ENCODE data around the gene MMP11.

Gene MMP11

DNA sequence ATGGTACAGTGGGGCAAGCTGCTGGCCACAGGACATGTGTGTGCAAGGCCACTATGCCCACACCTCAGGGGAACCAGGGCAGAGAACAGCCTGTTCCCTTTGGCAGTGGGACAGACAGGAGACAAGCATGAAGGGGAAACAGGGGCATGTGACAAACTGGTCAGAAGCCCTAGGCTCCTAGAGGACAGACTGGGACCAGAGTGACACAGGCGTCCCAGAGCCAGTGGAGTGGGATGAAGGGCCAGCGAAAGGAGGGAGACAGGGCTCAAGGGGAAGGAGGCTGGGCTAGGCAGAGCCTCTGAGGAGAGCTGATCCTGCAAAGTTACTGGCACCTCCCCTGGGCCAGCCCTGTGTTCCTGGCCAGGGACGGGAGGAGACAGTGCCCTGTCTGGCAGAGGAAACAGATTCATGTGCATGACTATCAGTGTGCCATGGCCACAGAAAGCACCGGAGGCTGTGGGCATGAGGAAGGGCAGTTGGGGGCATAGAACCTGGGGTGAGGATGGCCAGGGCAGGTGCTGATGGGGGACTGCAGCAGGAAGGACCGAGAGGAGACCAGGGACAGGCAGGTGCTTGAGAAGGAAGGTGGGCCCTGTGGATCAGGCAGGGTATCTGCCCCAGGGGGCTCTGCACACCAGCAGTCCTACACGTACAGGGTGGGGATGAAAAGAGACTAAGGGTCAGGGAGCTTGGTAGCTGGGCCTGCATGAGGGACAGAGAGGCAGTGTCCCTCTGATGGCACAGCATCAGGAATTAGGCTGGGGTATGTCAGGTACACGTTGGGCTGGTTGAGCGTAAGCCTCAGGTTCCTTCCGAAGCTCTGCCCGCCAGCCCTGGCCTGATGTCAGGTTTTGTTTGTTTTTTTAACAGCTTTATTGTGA is 56.4 kb downstream of the MMP11 start:
- H3K4me3 ChIP-seq (ENCODE audit: low read depth, low read length), result no peak overlapping the region
- DNase-seq (ENCODE audit: low read depth), result no peak
- TF ChIP-seq, protein P1, sequence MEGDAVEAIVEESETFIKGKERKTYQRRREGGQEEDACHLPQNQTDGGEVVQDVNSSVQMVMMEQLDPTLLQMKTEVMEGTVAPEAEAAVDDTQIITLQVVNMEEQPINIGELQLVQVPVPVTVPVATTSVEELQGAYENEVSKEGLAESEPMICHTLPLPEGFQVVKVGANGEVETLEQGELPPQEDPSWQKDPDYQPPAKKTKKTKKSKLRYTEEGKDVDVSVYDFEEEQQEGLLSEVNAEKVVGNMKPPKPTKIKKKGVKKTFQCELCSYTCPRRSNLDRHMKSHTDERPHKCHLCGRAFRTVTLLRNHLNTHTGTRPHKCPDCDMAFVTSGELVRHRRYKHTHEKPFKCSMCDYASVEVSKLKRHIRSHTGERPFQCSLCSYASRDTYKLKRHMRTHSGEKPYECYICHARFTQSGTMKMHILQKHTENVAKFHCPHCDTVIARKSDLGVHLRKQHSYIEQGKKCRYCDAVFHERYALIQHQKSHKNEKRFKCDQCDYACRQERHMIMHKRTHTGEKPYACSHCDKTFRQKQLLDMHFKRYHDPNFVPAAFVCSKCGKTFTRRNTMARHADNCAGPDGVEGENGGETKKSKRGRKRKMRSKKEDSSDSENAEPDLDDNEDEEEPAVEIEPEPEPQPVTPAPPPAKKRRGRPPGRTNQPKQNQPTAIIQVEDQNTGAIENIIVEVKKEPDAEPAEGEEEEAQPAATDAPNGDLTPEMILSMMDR (IDR thresholded peaks at IDR 0.05; ENCODE audit: control insufficient read depth, extremely low read depth, insufficient read depth), result no peak

DNA sequence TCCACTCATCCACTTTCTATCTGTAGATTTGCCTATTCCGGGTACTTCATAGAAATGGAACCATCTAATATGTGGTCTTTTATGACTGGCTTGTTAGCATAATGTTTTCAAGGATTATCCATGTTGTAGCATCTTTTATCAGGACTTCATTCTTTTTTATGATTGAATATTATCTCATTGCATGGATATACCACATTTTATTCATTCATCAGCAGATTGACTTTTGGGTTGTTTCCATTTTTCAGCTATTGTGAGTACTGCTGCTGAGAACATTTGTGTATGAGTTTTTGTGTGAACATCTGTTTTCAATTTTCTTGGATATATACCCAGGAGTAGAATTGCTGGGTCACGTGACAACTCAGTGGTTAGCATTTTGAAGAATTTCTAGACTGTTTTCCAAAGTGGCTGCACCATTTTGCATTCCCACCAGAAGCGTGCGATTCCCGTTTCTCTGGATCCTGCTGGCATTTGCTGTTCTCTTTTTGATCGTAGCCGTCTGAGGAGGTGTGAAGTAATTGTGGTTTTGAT is 57.3 kb downstream of the MMP11 start:
- H3K4me3 ChIP-seq (ENCODE audit: low read depth, low read length), result no peak overlapping the region
- no peak for DNase-seq (ENCODE audit: low read depth)
- TF ChIP-seq, protein P1 (IDR thresholded peaks at IDR 0.05; ENCODE audit: control insufficient read depth, extremely low read depth, insufficient read depth), result no peak

DNA sequence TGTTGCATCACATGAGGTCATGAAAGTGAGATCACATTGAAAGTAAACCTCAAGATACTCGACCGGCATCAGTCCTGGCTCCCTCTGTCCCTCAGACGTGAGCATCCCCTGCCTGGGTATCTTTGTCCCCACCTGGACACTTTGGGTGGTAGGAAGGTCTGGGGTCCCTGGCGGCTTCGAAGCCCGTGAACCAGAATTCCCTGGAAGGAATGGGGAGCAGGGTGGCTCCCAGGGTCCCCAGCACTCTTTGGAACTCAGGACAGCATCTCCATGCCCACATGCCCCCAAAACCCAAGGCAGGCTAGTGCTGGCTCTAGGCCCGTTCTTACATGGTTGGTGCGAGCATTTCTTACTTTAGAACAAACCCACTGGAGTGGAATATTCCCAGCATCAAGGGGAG is 58.6 kb downstream of the MMP11 start:
- DNase-seq (ENCODE audit: low read depth), result no peak
- no peak overlapping the region for H3K4me3 ChIP-seq (ENCODE audit: low read depth, low read length)
- TF ChIP-seq, protein P1 (IDR thresholded peaks at IDR 0.05; ENCODE audit: control insufficient read depth, extremely low read depth, insufficient read depth), result no peak

DNA sequence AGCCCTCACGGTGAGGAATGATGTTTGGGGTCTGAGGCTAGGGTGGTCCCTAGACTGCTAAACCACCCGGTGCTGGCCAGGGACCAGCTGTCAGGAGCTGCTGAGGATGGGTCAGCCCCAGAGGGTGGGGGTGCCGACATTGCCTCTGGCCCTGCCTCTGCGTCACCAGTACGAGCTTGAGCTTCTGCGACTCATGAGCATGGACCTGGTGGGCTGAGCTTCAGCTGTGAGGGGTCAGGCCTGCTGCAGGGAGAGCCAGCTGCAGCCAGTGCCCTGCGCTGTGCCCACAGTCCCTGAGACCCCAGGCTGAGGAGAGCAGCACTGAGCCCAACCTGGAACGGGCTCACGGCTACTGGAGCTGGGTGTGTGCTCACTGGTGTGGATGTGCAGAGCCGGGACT is 59.1 kb downstream of the MMP11 start:
- H3K4me3 ChIP-seq (ENCODE audit: low read depth, low read length), result no peak overlapping the region

DNA sequence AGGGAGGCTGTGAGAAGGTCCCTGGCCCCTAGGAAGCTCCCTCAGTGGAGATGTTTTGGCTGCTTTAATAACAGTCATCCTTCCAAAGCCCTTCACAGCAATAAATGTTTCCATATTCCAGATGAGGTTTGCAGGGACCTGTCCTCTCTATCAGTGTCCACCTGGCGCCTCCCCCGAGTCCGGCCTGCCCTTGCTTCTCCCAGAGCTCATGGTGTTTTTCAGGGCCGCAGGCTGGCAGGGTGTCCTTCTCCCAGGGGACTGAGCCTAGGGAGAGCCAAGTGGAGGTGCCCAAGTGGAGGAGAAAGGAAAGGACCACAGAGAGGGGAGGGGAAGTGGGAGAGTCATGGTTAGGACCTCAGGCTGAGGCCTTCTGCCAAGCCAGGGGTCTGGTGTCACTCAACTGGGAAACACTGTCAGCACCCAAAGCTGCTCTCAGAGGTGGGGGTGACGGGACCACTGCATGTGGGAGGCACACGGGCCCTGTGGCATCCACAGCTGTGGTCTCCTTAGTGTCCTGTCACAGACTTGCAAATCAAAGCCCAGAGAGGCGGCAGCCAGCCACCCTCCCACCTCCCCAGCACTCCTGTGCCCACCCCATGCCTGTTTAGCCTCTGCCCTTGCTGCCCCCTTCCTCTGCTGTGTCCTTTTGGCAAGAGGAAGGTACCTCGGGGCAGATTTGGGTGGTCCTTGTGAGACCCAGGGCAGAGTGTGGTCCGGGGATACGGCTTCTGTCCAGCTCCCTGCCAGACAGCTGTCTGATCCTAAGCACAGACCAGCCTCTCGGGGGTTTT is 59.8 kb downstream of the MMP11 start:
- no peak overlapping the region for H3K4me3 ChIP-seq (ENCODE audit: low read depth, low read length)
- TF ChIP-seq, protein P1 (IDR thresholded peaks at IDR 0.05; ENCODE audit: control insufficient read depth, extremely low read depth, insufficient read depth), result no peak
- no peak for DNase-seq (ENCODE audit: low read depth)

More for the DNA sequence above, 59.1 kb downstream of the MMP11 start:
- TF ChIP-seq, protein P1 (IDR thresholded peaks at IDR 0.05; ENCODE audit: control insufficient read depth, extremely low read depth, insufficient read depth), result no peak
- DNase-seq (ENCODE audit: low read depth), result no peak

DNA sequence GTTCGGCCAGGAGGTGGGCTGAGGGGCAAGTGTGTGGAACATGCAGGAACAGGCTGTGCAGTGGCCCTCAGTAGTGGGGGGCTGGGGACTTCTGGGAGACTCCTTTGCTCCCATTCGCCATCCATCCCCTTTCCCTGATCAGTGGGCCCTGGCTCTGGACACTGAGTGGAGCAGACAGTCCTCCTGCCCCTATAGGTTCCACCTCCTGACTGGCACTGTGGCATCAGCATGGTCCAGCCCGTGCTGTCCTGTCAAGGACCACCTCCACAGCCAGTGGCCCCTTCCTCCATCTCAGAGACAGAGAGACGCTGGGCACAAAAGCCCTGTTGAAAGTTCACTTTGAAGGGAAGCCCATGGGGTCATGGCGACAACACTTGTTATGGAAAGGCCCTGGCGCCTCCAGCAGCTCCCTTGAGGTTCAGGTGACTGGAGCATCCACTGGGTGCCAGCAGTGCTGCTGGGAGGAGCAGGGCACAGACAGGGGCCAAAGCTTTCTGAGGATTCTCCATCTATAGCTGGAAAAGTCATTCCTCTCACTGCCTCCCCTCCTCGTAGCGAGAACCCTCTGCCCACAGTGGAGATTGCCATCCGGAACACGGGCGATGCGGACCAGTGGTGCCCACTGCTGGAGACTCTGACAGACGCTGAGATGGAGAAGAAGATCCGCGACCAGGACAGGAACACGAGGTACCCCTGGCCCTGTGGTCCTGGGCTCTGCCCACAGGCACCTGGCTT is 60.5 kb downstream of the MMP11 start:
- no peak overlapping the region for H3K4me3 ChIP-seq (ENCODE audit: low read depth, low read length)
- TF ChIP-seq, protein P1 (IDR thresholded peaks at IDR 0.05; ENCODE audit: control insufficient read depth, extremely low read depth, insufficient read depth), result no peak
- DNase-seq (ENCODE audit: low read depth), result no peak
